Measurements from ENCODE around the gene CPA4. TPM values are rescaled to one million over a fixed set of nuclear protein-coding genes. Genes with fewer than 3 reads are reported as not detected.
A peak's percentile ranks its signal among the peaks of the same experiment; 100 is the strongest.
"Not testable (repeated sequence)": the region's sequence is repeated elsewhere in the genome, so short reads cannot be mapped to it uniquely, and the experiment has no call there.

The CPA4 gene
- total RNA-seq, 1 donor from 2014 or later = not detected

- DNase-seq (ENCODE audit: low read depth in 2 of 2) = no peak
Observed at GRCh38 chr7:130301501-130302020, 8.6 kb downstream of the CPA4 start.

- no peak for DNase-seq (ENCODE audit: low read depth in 2 of 2)
Observed at GRCh38 chr7:130302649-130303048, 9.7 kb downstream of the CPA4 start.

GRCh38 chr7:130303127-130303526 is 10.2 kb downstream of the CPA4 start:
- no peak for DNase-seq (ENCODE audit: low read depth in 2 of 2)

GRCh38 chr7:130303551-130303950 is 10.6 kb downstream of the CPA4 start:
- DNase-seq (ENCODE audit: low read depth in 2 of 2) = no peak

GRCh38 chr7:130303982-130304381 is 11.0 kb downstream of the CPA4 start:
- DNase-seq (ENCODE audit: low read depth in 2 of 2) = no peak

GRCh38 chr7:130304878-130305277 is 11.9 kb downstream of the CPA4 start:
- DNase-seq (ENCODE audit: low read depth in 2 of 2) = no peak

GRCh38 chr7:130305433-130306042 is 12.6 kb downstream of the CPA4 start:
- no peak for DNase-seq (ENCODE audit: low read depth in 2 of 2)

GRCh38 chr7:130309986-130310385 is 17.0 kb downstream of the CPA4 start:
- no peak for DNase-seq (ENCODE audit: low read depth in 2 of 2)

- peak in 1 of 2 donors; percentile 2 for DNase-seq (ENCODE audit: low read depth in 2 of 2)
Observed at GRCh38 chr7:130314305-130314704, 21.3 kb downstream of the CPA4 start.

- no peak for DNase-seq (ENCODE audit: low read depth in 2 of 2)
Observed at GRCh38 chr7:130319541-130319940, 26.6 kb downstream of the CPA4 start.

GRCh38 chr7:130321542-130322229 is 28.7 kb downstream of the CPA4 start:
- not testable (repeated sequence) for DNase-seq (ENCODE audit: low read depth in 2 of 2)

- DNase-seq (ENCODE audit: low read depth in 2 of 2) = no peak
Observed at GRCh38 chr7:130322615-130323014, 29.7 kb downstream of the CPA4 start.

- no peak for DNase-seq (ENCODE audit: low read depth in 2 of 2)
Observed at GRCh38 chr7:130324306-130324943, 31.5 kb downstream of the CPA4 start.

GRCh38 chr7:130329681-130330080 is 36.7 kb downstream of the CPA4 start:
- no peak for DNase-seq (ENCODE audit: low read depth in 2 of 2)

GRCh38 chr7:130332259-130333053 is 39.5 kb downstream of the CPA4 start:
- no peak for DNase-seq (ENCODE audit: low read depth in 2 of 2)

GRCh38 chr7:130333832-130334231 is 40.9 kb downstream of the CPA4 start:
- DNase-seq (ENCODE audit: low read depth in 2 of 2) = no peak

GRCh38 chr7:130334274-130334673 is 41.3 kb downstream of the CPA4 start:
- peak in 1 of 2 donors; percentile 5 for DNase-seq (ENCODE audit: low read depth in 2 of 2)

- DNase-seq (ENCODE audit: low read depth in 2 of 2) = no peak
Observed at GRCh38 chr7:130337410-130337971, 44.5 kb downstream of the CPA4 start.

- no peak for DNase-seq (ENCODE audit: low read depth in 2 of 2)
Observed at GRCh38 chr7:130338233-130338632, 45.3 kb downstream of the CPA4 start.

- DNase-seq (ENCODE audit: low read depth in 2 of 2) = no peak
Observed at GRCh38 chr7:130341882-130342281, 48.9 kb downstream of the CPA4 start.

- DNase-seq (ENCODE audit: low read depth in 2 of 2) = no peak
Observed at GRCh38 chr7:130342701-130343380, 49.9 kb downstream of the CPA4 start.
